GM12873 (cell line): Measurements from ENCODE around the gene SEPHS2.
A peak's percentile ranks its signal among the peaks of the same experiment; 100 is the strongest.

ENCODE experiments used
- TF ChIP-seq, protein P1 (sequence below): IDR thresholded peaks from 2 replicates; pipeline ENCODE4 v1.5.1; 2012; ENCODE audit warnings: low read depth, mild to moderate bottlenecking, moderate library complexity, low read length, control low read depth; ENCODE audit not compliant: insufficient read depth; ENCODE audit errors: missing control alignments

Gene SEPHS2

DNA sequence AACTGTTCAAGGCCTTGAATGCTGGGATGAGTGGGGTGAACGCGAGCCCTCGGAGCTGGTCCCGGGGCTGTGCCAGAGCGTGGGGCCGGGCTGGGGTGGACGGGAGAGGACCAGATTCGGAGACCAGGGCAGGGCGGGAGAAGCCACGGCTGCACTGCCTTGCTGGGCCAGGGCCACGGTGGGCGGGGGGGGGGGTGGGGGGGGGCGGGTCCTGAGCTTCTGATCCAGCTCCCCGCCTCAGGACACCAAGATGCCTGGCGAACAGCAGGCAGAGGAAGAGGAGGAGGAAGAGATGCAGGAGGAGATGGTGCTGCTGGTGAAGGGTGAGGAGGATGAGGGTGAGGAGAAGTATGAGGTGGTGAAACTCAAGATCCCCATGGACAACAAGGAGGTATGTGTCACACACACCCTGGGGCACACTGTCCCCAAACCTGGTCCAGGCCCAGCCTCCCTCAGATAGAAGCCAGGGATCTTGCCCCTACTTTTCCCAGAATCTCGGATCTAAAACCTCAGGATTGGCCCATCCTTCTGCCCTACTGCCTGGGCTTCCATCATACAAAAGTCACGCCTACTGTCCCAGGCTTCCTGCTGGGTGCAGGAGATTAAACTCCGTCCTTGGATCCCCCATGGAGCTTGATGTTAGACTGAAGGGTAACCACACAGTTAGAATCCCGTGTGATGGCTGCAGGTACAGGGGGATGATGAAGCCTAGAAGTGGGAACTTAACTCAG lies 37.7 kb downstream of the SEPHS2 start:
- TF ChIP-seq, protein P1, sequence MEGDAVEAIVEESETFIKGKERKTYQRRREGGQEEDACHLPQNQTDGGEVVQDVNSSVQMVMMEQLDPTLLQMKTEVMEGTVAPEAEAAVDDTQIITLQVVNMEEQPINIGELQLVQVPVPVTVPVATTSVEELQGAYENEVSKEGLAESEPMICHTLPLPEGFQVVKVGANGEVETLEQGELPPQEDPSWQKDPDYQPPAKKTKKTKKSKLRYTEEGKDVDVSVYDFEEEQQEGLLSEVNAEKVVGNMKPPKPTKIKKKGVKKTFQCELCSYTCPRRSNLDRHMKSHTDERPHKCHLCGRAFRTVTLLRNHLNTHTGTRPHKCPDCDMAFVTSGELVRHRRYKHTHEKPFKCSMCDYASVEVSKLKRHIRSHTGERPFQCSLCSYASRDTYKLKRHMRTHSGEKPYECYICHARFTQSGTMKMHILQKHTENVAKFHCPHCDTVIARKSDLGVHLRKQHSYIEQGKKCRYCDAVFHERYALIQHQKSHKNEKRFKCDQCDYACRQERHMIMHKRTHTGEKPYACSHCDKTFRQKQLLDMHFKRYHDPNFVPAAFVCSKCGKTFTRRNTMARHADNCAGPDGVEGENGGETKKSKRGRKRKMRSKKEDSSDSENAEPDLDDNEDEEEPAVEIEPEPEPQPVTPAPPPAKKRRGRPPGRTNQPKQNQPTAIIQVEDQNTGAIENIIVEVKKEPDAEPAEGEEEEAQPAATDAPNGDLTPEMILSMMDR, result no peak

DNA sequence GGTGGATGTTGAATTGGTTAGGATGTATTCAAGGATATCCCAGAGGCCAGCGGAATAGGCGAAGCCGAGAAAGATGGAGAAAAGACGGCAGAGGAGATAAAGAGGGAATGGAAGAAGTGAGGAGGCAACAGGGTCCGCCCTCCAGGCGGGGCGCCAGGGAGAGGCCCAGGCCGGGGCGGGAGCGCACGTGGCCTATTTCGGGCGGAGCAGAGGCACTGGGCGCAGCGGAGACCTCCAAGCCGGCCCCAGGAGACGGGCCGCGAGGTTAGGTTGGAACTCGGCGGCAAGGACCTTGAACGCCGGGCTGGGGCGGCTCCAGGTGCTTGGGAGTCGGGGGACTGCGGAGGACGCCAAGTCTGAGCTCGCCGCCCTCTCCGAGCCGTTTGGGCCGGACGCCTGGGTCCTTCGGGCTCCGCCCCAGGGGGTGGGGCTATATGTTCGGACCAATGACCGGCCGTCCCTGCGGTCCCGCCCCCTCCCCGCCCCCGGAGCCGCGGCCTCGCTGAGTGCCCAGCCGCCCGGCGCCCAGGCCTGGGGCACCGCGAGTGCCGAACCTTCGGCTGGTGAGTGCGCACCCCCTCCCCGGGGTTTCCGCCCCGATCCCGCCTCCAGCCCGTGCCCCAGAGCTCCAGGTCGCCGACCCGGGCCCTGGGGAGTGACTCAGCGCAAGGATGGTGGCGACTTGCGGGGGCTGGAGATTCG lies 38.4 kb downstream of the SEPHS2 start, which contains the start of gene ZNF771:
Gene ZNF771, plus strand, starts transcription at position 505 of the 702 bp plus-strand sequence. CDS start 448 bp downstream, outside the sequence.
- TF ChIP-seq, protein P1, result peak; percentile 13

DNA sequence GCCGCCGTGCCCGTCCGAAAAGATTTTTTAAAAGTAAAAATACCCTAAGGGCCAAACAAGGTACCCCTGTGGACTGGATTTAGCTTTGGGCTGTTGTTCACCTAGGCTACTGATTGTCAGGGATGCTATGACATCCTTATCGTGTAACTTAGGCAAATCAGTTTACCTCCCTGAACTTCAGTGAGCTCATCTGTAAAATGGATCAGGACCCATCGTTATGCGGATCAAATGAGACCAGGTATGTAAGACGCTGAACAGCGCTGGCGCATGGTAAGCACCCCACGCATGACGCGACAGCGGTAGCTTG lies 38.9 kb downstream of the SEPHS2 start:
- TF ChIP-seq, protein P1, result no peak

DNA sequence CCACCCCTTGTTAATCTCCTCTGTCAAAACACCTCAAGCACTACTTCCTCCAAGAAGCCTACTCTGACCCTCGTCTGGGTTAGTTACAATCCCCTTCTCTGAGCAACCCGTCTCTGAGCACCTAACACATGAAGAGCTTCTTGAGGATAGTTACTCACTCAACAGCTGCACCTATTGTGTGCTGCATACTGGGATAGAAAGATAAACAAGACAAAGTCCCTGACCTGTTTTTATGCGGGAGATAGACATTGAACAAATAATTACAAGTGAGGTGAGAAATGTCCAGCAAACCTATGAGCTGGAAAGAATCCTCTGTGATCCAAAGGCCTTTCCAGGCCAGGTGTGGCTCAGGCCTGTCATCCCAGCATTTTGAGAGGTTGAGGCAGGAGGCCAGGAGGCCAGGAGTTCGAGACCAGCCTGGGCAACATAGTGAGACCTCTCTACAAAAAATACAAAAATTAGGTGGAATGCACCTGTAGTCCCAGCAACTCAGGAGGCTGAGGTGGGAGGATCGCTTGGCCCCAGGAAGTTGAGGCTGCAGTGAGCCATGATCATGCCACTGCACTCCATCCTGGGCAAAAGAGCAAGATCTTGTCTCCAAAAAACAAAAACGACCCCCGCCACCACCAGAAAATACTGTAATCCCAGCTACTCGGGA lies 43.8 kb downstream of the SEPHS2 start:
- TF ChIP-seq, protein P1, result no peak

DNA sequence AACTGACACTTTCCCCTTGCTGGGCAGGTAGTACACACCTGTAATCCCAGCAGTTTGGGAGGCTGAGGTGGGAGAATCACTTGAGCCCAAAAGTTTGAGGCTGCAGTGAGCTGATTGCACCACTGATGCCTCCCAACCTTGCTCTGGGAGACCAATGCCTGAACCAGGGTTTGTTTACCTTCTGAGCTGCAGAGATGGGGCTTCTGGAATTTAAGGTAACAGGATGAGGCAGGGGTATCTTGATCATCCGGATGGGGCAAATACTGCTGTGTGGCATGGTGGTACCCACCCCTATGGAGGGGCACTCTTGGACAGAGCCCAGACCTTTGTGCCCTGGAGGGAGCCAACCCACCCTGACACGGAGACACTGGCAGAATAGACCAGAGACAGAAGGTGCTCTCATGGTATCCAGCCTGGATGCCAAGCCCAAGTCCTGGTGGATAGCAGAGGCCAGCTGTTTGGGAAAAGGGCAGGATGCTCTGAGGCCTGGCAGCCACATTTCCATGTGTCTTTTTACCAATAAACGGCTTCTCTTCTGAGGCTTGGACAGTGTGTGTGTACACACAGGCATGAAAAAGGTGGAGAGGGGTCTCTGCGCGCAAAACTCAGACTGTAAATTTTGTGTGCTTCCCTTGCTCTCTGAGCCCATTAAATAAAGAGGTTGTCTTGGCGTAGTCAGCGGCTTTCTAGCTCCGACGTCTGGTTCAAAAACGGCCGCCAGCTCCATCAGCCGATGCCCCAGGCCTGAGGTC lies 46.1 kb downstream of the SEPHS2 start:
- TF ChIP-seq, protein P1, result no peak

DNA sequence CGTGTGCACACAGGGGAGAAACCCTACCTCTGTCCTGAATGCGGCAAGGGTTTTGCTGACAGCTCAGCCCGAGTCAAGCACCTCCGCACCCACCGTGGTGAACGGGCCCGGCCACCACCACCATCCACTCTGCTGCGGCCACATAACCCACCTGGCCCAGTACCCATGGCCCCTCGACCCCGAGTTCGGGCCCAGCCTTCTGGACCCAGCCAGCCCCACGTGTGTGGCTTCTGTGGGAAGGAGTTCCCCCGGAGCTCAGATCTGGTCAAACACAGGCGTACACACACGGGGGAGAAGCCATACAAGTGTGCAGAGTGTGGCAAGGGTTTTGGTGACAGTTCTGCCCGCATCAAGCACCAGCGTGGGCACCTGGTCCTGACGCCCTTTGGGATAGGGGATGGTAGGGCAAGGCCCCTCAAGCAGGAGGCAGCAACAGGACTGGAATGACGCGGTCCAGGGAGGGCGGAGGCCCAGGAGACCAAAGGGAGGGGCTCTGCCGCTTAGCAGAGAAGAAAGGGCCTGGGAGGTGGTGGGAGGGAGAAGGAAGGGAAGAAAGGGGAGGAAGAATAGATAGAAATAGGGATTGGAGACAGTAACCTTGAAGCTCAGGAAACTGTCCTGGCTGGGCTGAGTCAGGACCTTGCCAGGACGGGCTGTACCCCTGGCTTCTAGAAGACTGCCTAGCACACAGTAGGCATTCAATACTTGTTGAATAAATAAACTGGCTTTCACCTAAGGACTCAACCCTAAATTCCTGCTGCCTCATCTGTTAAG lies 46.8 kb downstream of the SEPHS2 start:
- TF ChIP-seq, protein P1, result no peak
